HEK293T (cell line): ENCODE results near the gene CADM1.

Source experiments
- CTCF ChIA-PET: fragments of 350-600 bp; formaldehyde crosslinking; extraction: SDS; loops from one replicate; lab custom pipeline; 2021; ENCODE audit warnings: antibody characterized with exemption, inconsistent platforms; lab: Yijun Ruan, JAX
- POLR2A ChIA-PET: fragments of 350-600 bp; formaldehyde crosslinking; extraction: SDS; loops from one replicate; lab custom pipeline; 2020; ENCODE audit warnings: antibody characterized with exemption, inconsistent platforms; lab: Yijun Ruan, JAX
- DNase-seq: peaks from one replicate; pipeline ENCODE4 v3.0.0; 2012; ENCODE audit warnings: mixed read lengths; ENCODE audit errors: extremely low spot score
- ARNT ChIP-seq: fragments of 450-650 bp; IDR thresholded peaks from 2 replicates; pipeline ENCODE4 v1.6.1; 2017; ENCODE audit warnings: mild to moderate bottlenecking
- BHLHE40 ChIP-seq: fragments of 450-650 bp; IDR thresholded peaks from 2 replicates; pipeline ENCODE4 v1.6.1; 2016; ENCODE audit warnings: mild to moderate bottlenecking, moderate library complexity, borderline replicate concordance
- CTBP1 ChIP-seq: fragments of 450-650 bp; IDR thresholded peaks from 2 replicates; pipeline ENCODE4 v1.6.1; 2016; ENCODE audit warnings: borderline replicate concordance
- ELF4 ChIP-seq: fragments of 450-650 bp; IDR thresholded peaks from 2 replicates; pipeline ENCODE4 v1.6.1; 2017; ENCODE audit warnings: antibody characterized with exemption
- FOXA1 ChIP-seq: fragments of 450-650 bp; IDR thresholded peaks from 2 replicates; pipeline ENCODE4 v1.6.1; 2016; ENCODE audit warnings: mild to moderate bottlenecking
- FOXK2 ChIP-seq: fragments of 450-650 bp; IDR thresholded peaks from 2 replicates; pipeline ENCODE4 v1.6.1; 2016; ENCODE audit warnings: mild to moderate bottlenecking
- FOXM1 ChIP-seq: fragments of 450-650 bp; IDR thresholded peaks from 2 replicates; pipeline ENCODE4 v1.6.1; 2017; ENCODE audit warnings: mild to moderate bottlenecking, borderline replicate concordance
- HDGF ChIP-seq: fragments of 450-650 bp; IDR thresholded peaks from 2 replicates; pipeline ENCODE4 v1.6.1; 2017; ENCODE audit warnings: antibody characterized with exemption, borderline replicate concordance
- L3MBTL2 ChIP-seq: fragments of 450-650 bp; conservative IDR thresholded peaks from 2 replicates; pipeline ENCODE4 v1.6.1; 2016; ENCODE audit warnings: mild to moderate bottlenecking
- LEF1 ChIP-seq: fragments of 450-650 bp; IDR thresholded peaks from 2 replicates; pipeline ENCODE4 v1.6.1; 2017; ENCODE audit warnings: mild to moderate bottlenecking, borderline replicate concordance
- NFRKB ChIP-seq: fragments of 450-650 bp; IDR thresholded peaks from 2 replicates; pipeline ENCODE4 v1.6.1; 2016; ENCODE audit warnings: mild to moderate bottlenecking, moderate library complexity
- SP1 ChIP-seq: fragments of 450-650 bp; IDR thresholded peaks from 2 replicates; pipeline ENCODE4 v1.6.1; 2017
- SUZ12 ChIP-seq: fragments of 450-650 bp; IDR thresholded peaks from 2 replicates; pipeline ENCODE4 v1.6.1; 2016; ENCODE audit warnings: mild to moderate bottlenecking
- TARDBP ChIP-seq: fragments of 450-650 bp; IDR thresholded peaks from 2 replicates; pipeline ENCODE4 v1.6.1; 2016
- ZNF384 ChIP-seq: fragments of 450-650 bp; IDR thresholded peaks from 2 replicates; pipeline ENCODE4 v1.6.1; 2016
- TF ChIP-seq, protein P1 (sequence below): fragments of 450-650 bp; IDR thresholded peaks from 2 replicates; pipeline ENCODE4 v1.6.1; 2016

The CADM1 gene

GRCh38 chr11:115504276-115505158 is at the start of gene CADM1:
CADM1 (minus strand) TSS chr11:115504415.
- POLR2A ChIA-PET: interaction anchor here (0.6 to 1.0 kb wide), 4 partner anchors 20 to 84 kb away, joined by 3 to 4 read pairs (median 3); no protein-coding TSS in a partner anchor
- TF ChIP-seq BHLHE40 (no peak), SP1 (no peak), ARNT (no peak), ZNF384 (no peak), FOXK2 (no peak), HDGF (0 out of 2 replicates have a peak, but pooled peaks have one; percentile 66), LEF1 (no peak; the same call in 1 of the 2 replicates), CTBP1 (peak; percentile 12; the same call in 1 of the 2 replicates), SUZ12 (no peak), ELF4 (peak; percentile 70), L3MBTL2 (peak; percentile 60)
- TF ChIP-seq, protein P1, sequence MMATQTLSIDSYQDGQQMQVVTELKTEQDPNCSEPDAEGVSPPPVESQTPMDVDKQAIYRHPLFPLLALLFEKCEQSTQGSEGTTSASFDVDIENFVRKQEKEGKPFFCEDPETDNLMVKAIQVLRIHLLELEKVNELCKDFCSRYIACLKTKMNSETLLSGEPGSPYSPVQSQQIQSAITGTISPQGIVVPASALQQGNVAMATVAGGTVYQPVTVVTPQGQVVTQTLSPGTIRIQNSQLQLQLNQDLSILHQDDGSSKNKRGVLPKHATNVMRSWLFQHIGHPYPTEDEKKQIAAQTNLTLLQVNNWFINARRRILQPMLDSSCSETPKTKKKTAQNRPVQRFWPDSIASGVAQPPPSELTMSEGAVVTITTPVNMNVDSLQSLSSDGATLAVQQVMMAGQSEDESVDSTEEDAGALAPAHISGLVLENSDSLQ: peak; percentile 51; the same call in 1 of the 2 replicates
- peak; percentile 98 for DNase-seq
- CTCF ChIA-PET: interaction anchor here (0.5 to 0.8 kb wide), 7 partner anchors 16 to 161 kb away, joined by 3 to 6 read pairs (median 3); no protein-coding TSS in a partner anchor

DNA sequence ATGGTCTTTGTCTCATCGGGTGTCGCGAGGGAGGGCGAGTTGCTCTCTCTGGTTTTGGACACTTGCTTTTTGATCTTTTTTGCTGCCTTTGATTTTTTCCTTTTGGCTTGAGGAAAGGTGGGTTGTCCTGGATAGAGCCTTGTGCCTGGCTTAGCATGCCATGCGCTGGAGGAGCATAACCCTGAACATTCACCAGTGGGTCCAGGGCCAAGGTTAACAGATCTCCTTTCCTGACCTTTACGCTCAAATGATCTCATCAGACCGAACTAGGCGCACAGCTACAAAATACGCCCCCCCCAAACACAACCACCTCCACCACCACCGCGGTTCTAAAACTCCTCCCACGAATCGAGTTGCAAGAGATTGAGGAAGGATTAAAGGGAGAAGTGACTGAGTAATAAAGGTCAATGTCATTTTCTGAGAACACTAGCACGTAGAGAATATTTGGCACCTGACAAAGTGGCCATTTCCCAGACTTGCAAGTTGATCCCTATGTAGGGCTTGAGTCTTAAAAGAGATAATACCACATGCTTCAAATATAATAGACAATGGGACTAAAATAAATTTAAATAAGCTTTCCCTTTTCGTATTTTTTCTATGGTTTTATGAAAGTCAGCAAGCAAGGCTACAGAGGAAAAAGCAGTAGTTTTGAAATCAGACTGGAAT is 48.7 kb upstream of the CADM1 start:
- DNase-seq: no peak
- ChIA-PET POLR2A (no interaction called here), CTCF (no interaction called here)
- TF ChIP-seq ELF4 (no peak), SP1 (no peak), FOXK2 (no peak), FOXM1 (no peak), LEF1 (no peak), ZNF384 (no peak), L3MBTL2 (no peak), FOXA1 (no peak)

DNA sequence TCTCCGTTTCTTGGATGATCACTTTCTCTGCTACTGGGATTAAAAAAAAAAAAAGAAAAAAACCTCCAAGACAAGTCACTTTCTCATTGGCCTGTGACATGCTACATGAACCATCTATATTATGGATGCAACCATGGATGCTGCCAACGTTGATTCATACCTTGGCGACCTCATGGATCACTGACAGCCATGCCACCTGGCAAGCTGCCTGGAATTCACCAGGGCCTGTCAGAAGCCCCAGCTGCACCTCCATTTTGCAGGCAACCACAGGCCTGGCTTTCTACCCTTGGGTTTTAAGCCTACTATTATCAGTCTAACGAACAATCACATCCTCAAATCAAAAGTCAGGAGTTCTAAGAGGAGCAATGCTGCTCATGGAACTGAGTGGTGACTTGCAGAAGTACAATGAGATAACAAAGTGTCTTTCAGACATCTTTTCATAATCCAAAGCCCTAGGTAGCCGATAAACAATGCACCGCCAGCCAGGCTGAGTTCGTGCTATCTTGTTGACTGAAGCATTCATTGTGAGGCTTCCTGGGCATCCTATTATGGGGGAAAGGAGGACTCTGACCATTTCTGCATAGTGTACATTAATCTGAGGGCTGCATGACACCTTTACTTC is 48.0 kb upstream of the CADM1 start:
- no peak for DNase-seq
- POLR2A ChIA-PET: no interaction called here
- CTCF ChIA-PET: no interaction called here
- TF ChIP-seq CTBP1 (no peak), BHLHE40 (no peak), FOXK2 (no peak), FOXA1 (no peak), SP1 (no peak), HDGF (no peak), NFRKB (no peak), L3MBTL2 (no peak), ZNF384 (no peak), LEF1 (no peak), TARDBP (no peak), ARNT (no peak), ELF4 (no peak), FOXM1 (no peak), SUZ12 (no peak)
- TF ChIP-seq, protein P1: no peak

- DNase-seq: no peak
- CTCF ChIA-PET: no interaction called here
- POLR2A ChIA-PET: no interaction called here
- TF ChIP-seq CTBP1 (no peak), HDGF (no peak), LEF1 (no peak), ELF4 (no peak), NFRKB (no peak), L3MBTL2 (no peak), FOXM1 (no peak)
- TF ChIP-seq, protein P1: no peak
Measured at GRCh38 chr11:115550291-115551059, 46.3 kb upstream of the CADM1 start.
